GM18502 (cell line): ENCODE results near the gene HYAL3.
"Not testable (repeated sequence)": the region's sequence is repeated elsewhere in the genome, so short reads cannot be mapped to it uniquely, and the experiment has no call there.

Experiments used
- ATAC-seq: cut with Tn5 transposase; IDR thresholded peaks from one replicate; pipeline ENCODE4 v1.9.1; 2021; ENCODE audit warnings: mild to moderate bottlenecking; ENCODE audit not compliant: unreplicated experiment, poor library complexity

The HYAL3 gene

DNA sequence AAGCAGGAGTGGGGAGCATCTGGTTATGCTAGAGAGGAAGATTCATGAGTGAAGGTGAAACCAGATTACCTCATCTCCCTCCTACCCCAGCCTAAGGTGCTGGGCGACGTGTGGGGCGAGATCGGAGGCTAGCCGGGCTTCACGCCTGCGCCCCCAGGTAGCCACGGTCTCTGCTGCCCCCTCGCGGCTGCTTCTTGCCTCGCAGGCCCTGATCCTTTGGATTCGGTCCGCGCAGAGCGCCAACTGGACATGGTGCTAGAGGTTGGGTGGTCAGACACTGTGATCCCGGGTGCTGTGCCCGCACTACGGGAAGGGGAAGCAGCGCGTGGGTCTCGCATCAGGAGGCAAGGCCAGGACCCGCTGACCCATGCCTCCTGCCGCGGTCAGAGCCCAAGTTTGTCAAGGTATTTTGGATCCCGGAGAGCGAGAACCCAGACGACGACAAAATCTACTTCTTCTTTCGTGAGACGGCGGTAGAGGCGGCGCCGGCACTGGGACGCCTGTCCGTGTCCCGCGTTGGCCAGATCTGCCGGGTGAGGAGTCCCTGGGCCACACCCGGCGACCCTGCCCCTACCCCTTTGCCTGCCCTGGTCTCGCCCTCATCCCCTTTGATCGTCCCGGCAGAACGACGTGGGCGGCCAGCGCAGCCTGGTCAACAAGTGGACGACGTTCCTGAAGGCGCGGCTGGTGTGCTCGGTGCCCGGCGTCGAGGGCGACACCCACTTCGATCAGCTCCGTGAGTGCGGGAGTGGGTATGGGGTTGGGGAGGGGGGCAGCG lies 26.1 kb downstream of the HYAL3 start:
- ATAC-seq, result peak; percentile 81

- ATAC-seq, result not testable (repeated sequence)
Measured at GRCh38 chr3:50272538-50272910, 26.7 kb downstream of the HYAL3 start.

- ATAC-seq, result no peak
Measured at GRCh38 chr3:50271314-50271936, 27.8 kb downstream of the HYAL3 start.

- ATAC-seq, result no peak
Measured at GRCh38 chr3:50270422-50271224, 28.6 kb downstream of the HYAL3 start.

DNA sequence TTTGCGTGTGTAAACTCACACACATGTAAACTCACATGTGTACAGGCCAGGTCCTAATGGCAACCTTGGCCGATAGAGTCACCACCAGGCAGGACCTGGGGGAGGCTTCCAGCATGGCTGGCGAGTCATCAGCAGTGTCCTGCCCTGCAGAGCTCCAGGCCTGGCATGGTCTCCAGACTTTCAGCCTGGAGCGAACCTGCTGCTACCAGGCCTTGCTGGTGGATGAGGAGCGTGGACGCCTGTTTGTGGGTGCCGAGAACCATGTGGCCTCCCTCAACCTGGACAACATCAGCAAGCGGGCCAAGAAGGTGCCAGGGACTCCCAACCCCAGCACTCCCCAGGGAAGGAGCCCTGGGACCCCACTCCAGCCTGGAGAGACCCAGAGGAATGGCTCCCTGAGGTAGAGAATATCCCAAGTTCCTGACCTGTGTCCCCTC lies 29.2 kb downstream of the HYAL3 start:
- ATAC-seq, result no peak

GRCh38 chr3:50269460-50269859 lies 29.7 kb downstream of the HYAL3 start:
- ATAC-seq, result no peak

GRCh38 chr3:50268703-50269451 lies 30.3 kb downstream of the HYAL3 start, which contains the start of gene SEMA3B:
Gene SEMA3B, plus strand, starts transcription at chr3:50269147. Its CDS starts 94 bp downstream, at chr3:50269241.
- no peak for ATAC-seq

DNA sequence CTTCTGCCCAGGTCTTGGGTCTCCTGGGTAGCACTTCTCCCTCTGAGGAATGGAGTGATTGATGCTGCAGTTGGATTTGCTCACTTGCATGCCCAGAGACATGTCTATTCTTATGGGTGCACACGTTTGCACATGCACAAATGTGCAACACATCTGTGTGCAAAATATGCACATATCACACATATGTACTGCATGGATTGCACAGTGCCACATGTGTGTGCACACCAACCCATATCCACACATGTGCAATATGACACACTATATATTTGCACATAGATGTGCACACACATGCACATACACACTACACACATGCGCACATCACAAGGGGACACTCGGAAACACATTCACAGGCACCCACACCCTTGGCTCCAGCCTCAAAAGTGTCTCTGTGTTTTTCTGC lies 30.9 kb downstream of the HYAL3 start:
- no peak for ATAC-seq

- ATAC-seq, result no peak
Measured at GRCh38 chr3:50267280-50267913, 31.8 kb downstream of the HYAL3 start.

DNA sequence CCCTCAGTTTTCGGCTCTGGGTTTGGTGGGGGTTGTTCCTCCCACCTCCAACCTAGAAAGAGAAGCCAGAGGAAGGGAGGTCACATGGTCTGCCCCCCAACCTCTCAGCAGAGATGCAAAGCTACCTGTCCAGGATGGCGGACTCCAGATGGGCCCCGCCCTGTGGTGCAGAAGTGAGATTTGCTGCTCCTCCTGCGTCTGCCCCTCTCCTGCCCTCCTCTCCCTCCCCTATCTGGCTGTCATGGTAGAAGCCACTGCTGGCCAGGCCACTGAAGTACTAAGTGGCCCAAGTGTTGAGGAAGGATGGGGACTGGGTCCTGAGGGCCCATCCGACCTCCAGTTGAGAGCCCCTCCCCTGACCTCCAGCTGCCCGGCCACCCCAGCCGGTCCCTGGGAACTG lies 32.4 kb downstream of the HYAL3 start:
- no peak for ATAC-seq

- ATAC-seq, result no peak
Measured at GRCh38 chr3:50266017-50266416, 33.2 kb downstream of the HYAL3 start.

GRCh38 chr3:50265571-50265970 lies 33.6 kb downstream of the HYAL3 start:
- no peak for ATAC-seq

DNA sequence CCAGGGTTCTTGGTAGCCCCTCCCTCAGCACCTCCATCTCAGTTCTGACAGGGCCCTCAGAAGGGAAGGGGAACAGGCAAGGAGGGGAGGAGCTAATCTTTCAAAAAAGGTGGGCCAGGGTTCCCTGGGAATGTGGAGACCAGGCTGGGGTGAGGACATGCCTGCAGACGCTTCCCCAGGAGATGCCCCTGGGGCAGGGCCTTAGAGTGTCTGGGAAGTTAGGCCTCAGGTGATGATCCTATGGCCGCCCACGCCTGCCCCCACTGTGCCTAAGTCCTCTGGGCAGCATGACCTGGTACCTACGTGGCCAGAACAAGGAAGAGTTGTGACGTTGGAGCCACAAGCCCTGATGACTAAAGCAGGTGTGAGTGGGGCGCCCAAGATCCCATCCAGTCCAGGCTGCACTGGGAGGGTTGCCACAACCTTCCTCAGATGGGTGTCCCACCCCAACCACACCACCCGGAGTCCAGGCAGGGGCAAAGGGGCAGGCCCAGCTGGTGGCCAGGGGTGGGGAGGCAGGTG lies 34.2 kb downstream of the HYAL3 start:
- no peak for ATAC-seq

DNA sequence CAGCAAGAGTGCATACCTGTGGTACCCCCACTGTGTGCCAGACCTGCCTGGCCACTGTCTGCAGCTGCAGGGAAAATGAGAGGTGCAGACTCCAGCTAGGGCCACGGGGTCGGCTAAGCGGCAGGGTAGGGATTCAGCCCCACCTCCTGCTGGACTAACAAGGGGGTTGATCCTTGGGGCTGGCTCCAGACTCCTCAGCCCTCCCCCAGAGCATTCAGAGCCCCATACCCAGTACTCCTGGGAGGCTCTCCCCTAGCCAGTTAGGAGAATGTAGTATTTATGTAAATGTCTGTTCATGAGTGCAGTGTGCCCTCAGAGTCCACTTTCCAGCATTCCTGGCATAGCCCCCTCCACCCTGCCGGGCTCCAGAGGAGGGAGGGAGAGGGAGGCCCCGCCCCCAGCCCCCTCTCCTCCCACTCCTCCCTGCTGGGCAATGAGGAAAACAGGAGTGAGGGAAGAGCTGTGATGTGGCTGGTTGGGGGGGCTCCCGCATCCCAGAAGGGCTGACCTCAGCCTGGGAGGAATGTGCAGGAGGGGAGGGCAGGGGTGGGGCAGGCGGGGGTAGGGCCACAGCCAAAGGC lies 34.7 kb downstream of the HYAL3 start:
- no peak for ATAC-seq

DNA sequence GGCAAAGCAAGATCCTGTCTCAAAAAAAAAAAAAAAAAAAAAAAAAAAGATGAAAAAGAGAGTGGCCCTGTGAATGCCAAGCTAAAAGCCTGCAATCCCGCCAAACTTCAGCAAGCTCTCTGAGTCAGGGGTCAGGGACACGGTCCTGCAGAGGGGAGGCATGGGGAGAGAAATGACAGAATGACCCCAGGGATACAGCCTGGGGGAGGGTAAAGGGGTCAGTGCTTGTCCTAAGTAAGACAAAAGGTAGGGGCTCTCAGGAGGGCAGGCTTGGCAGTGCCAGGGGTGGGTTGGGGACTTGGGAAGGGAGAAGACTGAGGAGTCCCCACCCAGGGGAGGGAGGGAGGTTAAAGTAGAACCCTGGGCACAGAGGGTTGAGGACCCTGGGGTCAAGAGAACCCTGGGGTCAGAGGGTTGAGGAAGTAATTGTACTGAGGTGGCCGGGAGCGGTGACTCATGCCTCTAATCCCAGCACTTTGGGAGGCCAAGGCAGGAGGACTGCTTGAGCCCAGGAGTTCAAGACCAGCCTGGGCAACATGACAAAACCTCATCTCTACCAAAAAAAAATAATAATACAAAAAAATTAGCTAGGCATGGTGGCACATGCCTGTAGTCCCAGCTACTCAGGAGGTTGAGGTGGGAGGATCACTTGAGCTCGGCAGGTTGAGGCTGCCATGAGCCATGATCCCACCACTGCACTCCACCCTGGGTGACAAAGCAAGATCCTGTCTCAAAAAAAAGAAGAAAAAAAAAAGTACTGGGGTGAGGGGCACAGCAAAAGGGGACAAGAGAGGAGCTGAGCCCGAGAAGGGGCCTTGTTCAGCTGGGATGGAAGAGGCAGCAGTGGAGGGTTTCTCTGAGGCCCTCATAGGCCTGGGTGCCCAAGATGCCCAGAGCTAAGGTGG lies 35.5 kb downstream of the HYAL3 start:
- no peak for ATAC-seq

DNA sequence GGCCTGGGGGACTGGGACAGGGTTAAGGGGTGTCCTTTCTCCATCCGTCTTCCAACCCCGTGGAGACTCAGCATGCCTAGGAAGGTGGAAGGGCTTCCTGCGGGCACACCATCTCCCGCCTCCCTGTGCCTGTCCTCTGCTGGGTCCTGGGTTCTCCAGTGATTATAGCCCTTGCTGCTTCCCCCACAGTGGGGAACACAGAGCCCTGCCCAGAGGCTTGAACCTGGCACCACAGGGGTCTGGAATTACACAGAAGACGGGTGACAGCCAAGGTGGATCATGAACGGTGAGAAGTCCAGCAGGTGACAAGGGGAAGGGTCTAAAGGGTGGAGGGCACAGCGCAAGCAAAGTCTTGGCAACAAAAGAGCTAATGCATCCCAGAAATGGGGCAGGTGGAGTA lies 36.4 kb downstream of the HYAL3 start:
- ATAC-seq, result no peak

- not testable (repeated sequence) for ATAC-seq
Measured at GRCh38 chr3:50262200-50262599, 37.0 kb downstream of the HYAL3 start.

GRCh38 chr3:50261505-50261904 lies 37.7 kb downstream of the HYAL3 start:
- ATAC-seq, result no peak
